ENCODE data around the gene CARS1.

Gene CARS1

DNA sequence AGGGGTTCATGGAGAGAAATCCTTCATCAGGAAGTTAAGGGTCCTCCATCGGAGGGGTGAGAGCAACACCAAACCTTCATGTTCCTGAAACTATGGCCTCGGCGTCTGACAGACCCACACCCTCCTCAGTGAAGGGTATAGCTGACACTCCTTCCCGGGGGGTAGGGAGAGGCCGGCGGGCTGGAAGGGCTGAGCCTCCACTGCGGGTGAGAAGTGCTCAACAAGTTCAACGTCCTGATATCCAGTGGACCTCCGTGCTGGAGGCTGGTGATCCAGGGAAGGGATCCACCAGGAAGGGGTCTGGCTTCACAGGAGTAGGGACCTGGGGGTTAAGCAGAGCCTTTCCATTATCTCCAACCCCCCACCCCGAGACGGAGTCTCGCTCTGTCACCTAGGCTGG, 12.3 kb downstream of the CARS1 start:
- no peak overlapping the region for H3K27ac ChIP-seq

DNA sequence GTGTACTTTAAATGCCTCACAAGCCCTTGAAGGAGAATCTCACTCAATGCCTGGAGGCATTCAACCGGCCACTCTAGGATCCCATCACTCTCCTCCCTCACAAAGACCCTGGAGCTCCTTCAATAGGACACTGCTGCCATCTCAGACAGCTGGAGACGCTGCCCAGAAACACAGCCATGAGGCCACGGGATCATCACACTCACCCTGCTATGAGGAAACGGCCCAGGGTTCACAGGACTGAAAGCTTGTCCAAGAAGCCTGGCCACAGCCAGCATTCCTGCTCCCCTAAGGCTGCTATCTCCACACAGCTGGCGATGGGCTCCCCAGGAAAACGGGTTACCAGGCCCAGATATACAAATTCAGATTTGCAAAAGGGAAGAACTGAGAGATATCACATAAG, 13.2 kb downstream of the CARS1 start:
- H3K27ac ChIP-seq, result no peak overlapping the region
- TF ChIP-seq, protein P1, sequence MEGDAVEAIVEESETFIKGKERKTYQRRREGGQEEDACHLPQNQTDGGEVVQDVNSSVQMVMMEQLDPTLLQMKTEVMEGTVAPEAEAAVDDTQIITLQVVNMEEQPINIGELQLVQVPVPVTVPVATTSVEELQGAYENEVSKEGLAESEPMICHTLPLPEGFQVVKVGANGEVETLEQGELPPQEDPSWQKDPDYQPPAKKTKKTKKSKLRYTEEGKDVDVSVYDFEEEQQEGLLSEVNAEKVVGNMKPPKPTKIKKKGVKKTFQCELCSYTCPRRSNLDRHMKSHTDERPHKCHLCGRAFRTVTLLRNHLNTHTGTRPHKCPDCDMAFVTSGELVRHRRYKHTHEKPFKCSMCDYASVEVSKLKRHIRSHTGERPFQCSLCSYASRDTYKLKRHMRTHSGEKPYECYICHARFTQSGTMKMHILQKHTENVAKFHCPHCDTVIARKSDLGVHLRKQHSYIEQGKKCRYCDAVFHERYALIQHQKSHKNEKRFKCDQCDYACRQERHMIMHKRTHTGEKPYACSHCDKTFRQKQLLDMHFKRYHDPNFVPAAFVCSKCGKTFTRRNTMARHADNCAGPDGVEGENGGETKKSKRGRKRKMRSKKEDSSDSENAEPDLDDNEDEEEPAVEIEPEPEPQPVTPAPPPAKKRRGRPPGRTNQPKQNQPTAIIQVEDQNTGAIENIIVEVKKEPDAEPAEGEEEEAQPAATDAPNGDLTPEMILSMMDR (conservative IDR thresholded peaks at IDR 0.05), result no peak

More for the DNA sequence above, 12.3 kb downstream of the CARS1 start:
- TF ChIP-seq, protein P1 (conservative IDR thresholded peaks at IDR 0.05), result no peak

DNA sequence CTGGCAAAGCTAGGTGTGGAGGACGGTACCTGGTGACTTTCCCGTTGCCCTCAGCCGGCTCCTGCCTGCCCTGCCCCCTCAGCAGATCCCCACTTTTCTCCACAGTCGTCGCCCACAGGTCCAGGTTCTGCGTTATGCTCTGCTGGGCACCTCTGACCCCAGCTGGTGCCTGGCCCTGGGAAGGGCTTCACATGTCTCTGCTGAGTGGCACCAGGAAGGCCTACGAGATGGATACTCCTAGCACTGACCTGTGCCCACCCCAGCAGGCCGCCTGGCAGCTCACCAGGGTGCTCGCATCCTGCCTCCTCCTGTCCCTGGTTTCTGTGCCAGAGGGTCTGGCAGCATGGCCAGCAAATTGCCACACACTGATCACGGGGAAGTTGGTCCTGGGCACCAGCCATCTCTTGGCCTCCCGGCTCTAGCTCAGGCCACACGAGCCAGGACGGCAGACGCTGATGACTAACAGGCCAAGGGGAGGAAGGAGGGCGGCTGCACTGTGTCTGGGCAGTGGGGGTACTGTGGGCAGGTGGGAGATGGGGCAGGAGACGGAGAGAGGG, 13.8 kb downstream of the CARS1 start:
- TF ChIP-seq, protein P1 (conservative IDR thresholded peaks at IDR 0.05), result no peak
- H3K27ac ChIP-seq, result no peak overlapping the region

DNA sequence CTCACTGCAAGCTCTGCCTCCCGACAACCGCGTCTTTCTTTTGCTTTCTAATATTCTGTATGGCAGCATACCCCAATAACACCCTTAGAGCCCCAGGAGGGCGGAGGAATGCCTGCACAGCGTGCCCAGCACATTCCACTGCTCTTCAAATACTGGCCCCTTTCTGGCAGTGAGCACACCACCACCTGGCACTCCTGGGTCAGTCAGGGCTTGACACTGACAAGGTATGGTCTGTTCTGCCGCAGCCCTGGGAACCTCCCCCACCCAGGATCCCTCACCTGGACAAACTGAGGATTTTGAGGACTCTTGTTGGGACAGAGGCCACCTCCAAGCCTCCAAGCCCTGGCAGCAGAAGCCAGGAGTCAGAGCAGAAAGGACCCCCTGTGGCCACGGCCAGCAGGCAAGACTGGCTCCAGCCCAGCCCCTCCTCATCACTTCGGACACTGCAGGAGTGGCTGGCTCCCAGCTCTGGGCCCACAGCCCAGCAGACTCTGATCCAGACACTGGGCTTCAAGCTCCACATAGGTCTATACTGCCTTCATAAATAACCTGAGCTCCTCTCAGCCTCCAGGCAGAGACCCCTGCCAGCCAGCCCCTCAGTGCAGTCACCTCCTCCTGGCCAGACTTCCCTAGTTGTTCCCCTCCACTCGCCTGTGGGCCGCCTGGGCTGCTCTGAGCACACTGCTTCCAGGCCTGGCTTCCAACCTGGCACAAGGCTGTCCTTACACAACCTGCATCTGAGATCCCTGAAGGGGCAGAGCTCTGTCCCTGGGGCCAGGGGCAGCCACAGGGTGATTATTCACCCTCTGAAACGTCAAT, 14.5 kb downstream of the CARS1 start:
- TF ChIP-seq, protein P1 (conservative IDR thresholded peaks at IDR 0.05), result no peak
- H3K27ac ChIP-seq, result no peak overlapping the region

DNA sequence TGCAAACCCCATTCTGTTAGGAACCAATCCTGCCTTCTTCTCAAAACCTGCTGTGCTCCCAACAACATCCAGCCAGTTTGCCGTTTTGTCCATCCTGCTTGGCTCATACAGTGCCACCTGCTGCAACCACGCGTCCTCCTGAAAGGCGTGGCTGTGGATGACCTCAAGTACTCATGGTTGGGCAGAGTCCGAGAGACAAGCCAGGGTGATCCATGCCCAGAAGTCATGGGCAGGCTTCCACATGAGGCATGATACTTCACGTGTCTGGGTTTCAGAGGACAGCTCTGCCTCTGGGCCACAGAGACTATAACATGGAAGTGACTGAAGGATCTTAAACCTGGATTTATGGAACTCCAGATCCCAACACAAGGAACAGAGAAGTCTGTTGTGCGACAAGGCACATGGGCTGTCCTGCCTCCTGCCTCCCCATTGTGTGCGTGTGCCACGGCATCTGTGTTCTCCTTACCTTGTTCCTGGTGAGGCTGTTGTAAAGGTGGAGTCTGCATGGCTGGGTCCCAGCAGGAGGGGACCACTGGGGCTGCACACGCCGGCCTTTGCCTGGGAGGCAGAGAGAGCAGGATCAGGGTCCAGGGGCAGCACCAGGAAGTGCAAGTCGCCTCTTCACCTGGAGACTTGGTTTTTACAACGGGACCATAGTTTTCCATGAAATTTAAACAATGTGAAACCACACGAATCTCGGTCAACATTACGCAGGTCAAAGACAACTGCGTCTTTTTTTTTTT, 15.4 kb downstream of the CARS1 start:
- H3K27ac ChIP-seq, result no peak overlapping the region
- TF ChIP-seq, protein P1 (conservative IDR thresholded peaks at IDR 0.05), result no peak

DNA sequence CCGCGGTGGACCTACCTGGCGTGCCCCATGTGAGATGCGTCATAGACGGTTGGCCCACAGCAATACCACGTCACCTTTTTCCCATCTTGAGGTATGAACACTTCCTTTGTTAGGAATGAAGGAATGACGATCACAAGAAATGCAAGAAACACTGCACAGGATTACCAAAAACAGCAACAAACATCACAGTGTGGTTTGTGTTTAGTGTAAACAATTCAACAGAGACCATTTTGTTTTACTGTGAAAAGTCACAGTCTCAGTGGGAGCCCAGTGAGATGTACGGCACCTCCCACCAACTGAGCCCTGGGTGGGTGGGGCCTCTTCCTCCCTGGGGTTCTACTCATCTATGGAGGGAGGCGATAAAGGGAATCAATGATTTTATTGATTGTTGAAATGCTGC, 16.3 kb downstream of the CARS1 start:
- no peak overlapping the region for H3K27ac ChIP-seq

DNA sequence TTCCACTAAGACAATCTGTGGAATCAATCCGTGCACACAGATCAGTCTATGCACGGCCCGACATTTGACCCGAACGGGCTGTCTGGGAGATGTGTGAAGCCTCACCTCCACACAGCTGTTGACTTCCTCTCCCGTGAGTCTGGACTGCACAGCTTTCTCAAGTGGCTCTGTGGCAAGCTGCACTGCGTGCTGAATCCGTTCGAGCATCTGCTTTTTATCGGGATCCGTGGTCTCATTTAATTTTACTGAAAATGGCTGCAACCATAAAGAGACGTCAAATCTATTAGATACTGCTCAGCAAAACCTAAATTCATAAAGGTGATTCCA, 19.3 kb downstream of the CARS1 start:
- no peak overlapping the region for H3K27ac ChIP-seq

More for the DNA sequence above, 16.3 kb downstream of the CARS1 start:
- TF ChIP-seq, protein P1 (conservative IDR thresholded peaks at IDR 0.05), result no peak

More for the DNA sequence above, 19.3 kb downstream of the CARS1 start:
- TF ChIP-seq, protein P1 (conservative IDR thresholded peaks at IDR 0.05), result no peak

Data from VCaP (cell line).